DOHH2 (cell line): Measurements from ENCODE around the gene SUN1.

Experiments
- H3F3A ChIP-seq: fragments of 200-600 bp; sonication (generic), shearing (Covaris generic); 2 replicates; pipeline ENCODE4 v1.6.0; 2016; ENCODE audit warnings: antibody characterized with exemption, mild to moderate bottlenecking; ENCODE audit not compliant: control insufficient read depth, insufficient read depth
- H3K27ac ChIP-seq: fragments of 200-600 bp; sonication (generic); 2 replicates; pipeline ENCODE4 v1.5.1; 2014; ENCODE audit warnings: low read depth, mild to moderate bottlenecking, low read length, moderate library complexity
- H3K27me3 ChIP-seq: fragments of 200-600 bp; sonication (generic); 2 replicates; pipeline ENCODE4 v1.6.1; 2014; ENCODE audit warnings: mild to moderate bottlenecking, low read length, mixed read lengths; ENCODE audit not compliant: control insufficient read depth
- H3K36me3 ChIP-seq: fragments of 200-600 bp; sonication (generic); 2 replicates; pipeline ENCODE4 v1.6.1; 2014; ENCODE audit warnings: mild to moderate bottlenecking, low read length, moderate library complexity, mixed read lengths; ENCODE audit not compliant: control insufficient read depth
- H3K4me1 ChIP-seq: fragments of 200-600 bp; sonication (generic); 2 replicates; pipeline ENCODE4 v1.6.1; 2014; ENCODE audit warnings: mild to moderate bottlenecking, low read length, mixed read lengths; ENCODE audit not compliant: control insufficient read depth
- H3K4me2 ChIP-seq: fragments of 200-600 bp; sonication (generic); 2 replicates; pipeline ENCODE4 v1.6.0; 2014; ENCODE audit warnings: mild to moderate bottlenecking, low read length, moderate library complexity
- H3K4me3 ChIP-seq: fragments of 200-600 bp; sonication (generic); 2 replicates; pipeline ENCODE4 v1.5.1; 2014; ENCODE audit warnings: mild to moderate bottlenecking, low read length, mixed read lengths
- H3K79me2 ChIP-seq: fragments of 200-600 bp; sonication (generic); 2 replicates; pipeline ENCODE4 v1.6.1; 2014; ENCODE audit warnings: mild to moderate bottlenecking, low read length, mixed read lengths; ENCODE audit not compliant: control insufficient read depth
- H3K9me2 ChIP-seq: fragments of 200-600 bp; sonication (generic); replicated peaks from 2 replicates; pipeline ENCODE4 v1.6.1; 2014; ENCODE audit warnings: mild to moderate bottlenecking, low read length, mixed read lengths; ENCODE audit not compliant: control insufficient read depth
- H3K9me3 ChIP-seq: fragments of 200-600 bp; sonication (generic); 2 replicates; pipeline ENCODE4 v1.6.1; 2014; ENCODE audit warnings: antibody characterized with exemption, low read length, mixed read lengths; ENCODE audit not compliant: control insufficient read depth, insufficient read depth
- H4K20me1 ChIP-seq: fragments of 200-600 bp; sonication (generic); 2 replicates; pipeline ENCODE4 v1.6.0; 2014; ENCODE audit warnings: low read depth, mild to moderate bottlenecking, antibody characterized with exemption, low read length, moderate library complexity; ENCODE audit not compliant: control insufficient read depth, insufficient read depth
- EZH2phosphoT487 ChIP-seq: fragments of 200-600 bp; sonication (generic); IDR thresholded peaks from 2 replicates; pipeline ENCODE4 v1.6.1; 2017; ENCODE audit warnings: borderline replicate concordance, mild to moderate bottlenecking, antibody characterized with exemption, low read length, moderate library complexity, mixed read lengths
- TF ChIP-seq, protein P1 (sequence below): fragments of 200-600 bp; sonication (generic); IDR thresholded peaks from one replicate; pipeline ENCODE4 v1.5.1; 2014; ENCODE audit warnings: antibody characterized with exemption, mild to moderate bottlenecking, low read depth, low read length; ENCODE audit not compliant: poor library complexity, severe bottlenecking

The SUN1 gene

DNA sequence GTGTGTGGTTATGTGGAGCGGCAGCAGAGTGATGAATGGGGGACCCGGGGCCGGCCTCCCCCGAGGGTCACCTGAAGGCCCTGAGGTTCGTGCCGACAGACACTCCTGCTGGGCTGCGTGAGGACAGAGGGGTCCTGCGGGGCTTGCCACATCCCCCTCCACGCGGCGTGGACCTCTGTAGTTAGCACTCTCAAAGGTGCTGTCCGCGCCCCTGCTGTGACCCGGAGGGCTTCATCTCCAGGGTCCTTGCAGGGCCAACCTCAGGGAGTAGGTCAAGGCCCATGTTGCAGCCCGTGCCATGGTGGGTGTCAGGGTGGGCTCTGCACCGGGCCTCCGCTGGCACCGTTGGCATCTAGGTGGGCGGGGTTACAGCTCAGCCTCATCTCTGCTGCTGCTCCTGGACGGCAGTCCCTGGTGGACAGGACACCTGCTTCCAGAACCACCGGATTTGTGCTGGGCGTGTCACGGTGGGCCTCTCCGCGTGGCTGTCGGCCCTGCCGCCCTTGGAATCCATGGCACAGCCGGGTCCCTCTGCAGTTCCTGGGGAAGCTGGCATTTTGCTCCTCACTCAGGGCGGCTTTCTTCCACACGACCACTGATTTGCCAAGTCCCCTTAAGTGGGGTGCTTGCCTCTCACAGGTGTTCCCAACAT is 24.3 kb downstream of the SUN1 start:
- Histone ChIP-seq H3K4me2 (no peak overlapping the region), H3K9me3 (no peaks in the 10 kb centered on the region), H3F3A (no peaks in the 10 kb centered on the region), H4K20me1 (peaks cover 2% of the 10 kb centered on the region; the same call in 1 of the 2 replicates), H3K4me1 (no peaks in the 10 kb centered on the region), H3K27me3 (no peaks in the 10 kb centered on the region), H3K79me2 (no peaks in the 10 kb centered on the region), H3K27ac (no peak overlapping the region), H3K9me2 (no peaks in the 10 kb centered on the region), H3K36me3 (peaks cover 88% of the 10 kb centered on the region), H3K4me3 (no peak overlapping the region)
- TF ChIP-seq, protein P1, sequence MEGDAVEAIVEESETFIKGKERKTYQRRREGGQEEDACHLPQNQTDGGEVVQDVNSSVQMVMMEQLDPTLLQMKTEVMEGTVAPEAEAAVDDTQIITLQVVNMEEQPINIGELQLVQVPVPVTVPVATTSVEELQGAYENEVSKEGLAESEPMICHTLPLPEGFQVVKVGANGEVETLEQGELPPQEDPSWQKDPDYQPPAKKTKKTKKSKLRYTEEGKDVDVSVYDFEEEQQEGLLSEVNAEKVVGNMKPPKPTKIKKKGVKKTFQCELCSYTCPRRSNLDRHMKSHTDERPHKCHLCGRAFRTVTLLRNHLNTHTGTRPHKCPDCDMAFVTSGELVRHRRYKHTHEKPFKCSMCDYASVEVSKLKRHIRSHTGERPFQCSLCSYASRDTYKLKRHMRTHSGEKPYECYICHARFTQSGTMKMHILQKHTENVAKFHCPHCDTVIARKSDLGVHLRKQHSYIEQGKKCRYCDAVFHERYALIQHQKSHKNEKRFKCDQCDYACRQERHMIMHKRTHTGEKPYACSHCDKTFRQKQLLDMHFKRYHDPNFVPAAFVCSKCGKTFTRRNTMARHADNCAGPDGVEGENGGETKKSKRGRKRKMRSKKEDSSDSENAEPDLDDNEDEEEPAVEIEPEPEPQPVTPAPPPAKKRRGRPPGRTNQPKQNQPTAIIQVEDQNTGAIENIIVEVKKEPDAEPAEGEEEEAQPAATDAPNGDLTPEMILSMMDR = no peak
- TF ChIP-seq EZH2phosphoT487 = no peak

DNA sequence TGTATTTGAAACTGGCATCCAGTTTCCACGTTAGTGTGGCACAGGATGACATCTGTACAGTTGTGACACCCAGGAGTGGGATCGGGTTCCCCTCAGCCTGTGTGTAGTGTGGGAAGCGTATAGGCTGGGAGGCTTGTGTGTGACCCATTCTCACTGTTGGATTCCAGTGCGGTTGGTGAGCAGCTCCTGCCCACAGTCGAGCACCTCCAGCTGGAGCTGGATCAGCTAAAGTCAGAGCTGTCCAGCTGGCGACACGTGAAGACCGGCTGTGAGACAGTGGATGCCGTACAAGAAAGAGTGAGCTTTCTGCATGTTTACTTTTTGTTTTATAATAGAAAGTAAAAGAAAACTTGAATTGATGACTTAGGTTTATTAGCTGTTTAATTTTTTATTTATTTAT is 25.4 kb downstream of the SUN1 start:
- no peaks in the 10 kb centered on the region for H3K4me1 ChIP-seq
- no peak overlapping the region for H3K27ac ChIP-seq
- H3F3A ChIP-seq = no peaks in the 10 kb centered on the region
- H3K9me3 ChIP-seq = no peaks in the 10 kb centered on the region
- no peak overlapping the region for H3K4me2 ChIP-seq
- H3K9me2 ChIP-seq = no peaks in the 10 kb centered on the region
- peaks cover 3% of the 10 kb centered on the region; the same call in 1 of the 2 replicates for H4K20me1 ChIP-seq
- no peaks in the 10 kb centered on the region for H3K27me3 ChIP-seq
- TF ChIP-seq EZH2phosphoT487 = no peak
- TF ChIP-seq, protein P1 = no peak
- peaks cover 88% of the 10 kb centered on the region for H3K36me3 ChIP-seq
- no peaks in the 10 kb centered on the region for H3K79me2 ChIP-seq
- H3K4me3 ChIP-seq = no peak overlapping the region

DNA sequence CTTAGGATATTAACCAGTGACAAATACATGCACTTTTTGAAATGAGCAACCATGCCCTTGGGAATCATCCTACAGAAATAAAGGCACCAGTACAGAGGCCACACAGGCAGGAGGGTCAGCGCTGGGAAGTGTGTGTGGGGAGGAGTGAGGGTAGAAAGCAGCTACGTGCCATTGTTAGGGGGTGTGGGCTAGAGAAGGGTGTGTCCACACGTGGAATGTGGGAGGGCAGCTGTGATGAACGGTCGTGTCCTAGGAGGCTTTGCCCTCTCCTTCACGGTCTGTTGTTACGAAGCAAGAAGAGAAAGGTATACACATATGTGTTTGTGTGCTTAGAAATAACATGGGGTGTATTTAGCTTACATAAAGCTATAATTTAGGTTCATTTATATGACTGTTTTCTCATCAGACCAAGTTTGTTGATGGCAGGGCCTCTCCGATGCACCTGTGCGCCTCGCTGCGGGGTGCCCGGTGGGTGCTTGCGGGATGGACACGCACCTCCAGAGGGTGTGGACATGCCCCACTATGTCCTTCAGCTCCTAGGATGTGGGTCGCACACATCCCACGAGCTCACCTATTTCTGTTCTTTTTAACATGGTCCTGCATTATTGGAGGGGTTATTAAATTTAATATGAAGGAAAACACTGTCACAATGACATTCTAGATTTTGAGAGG is 27.2 kb downstream of the SUN1 start:
- Histone ChIP-seq H3K9me3 (no peaks in the 10 kb centered on the region), H3K4me3 (no peak overlapping the region), H3K36me3 (peaks cover 82% of the 10 kb centered on the region), H3K4me1 (no peaks in the 10 kb centered on the region), H3K27ac (no peak overlapping the region), H3K4me2 (no peak overlapping the region), H3K79me2 (no peaks in the 10 kb centered on the region), H4K20me1 (peaks cover 3% of the 10 kb centered on the region; the same call in 1 of the 2 replicates), H3F3A (no peaks in the 10 kb centered on the region), H3K9me2 (no peaks in the 10 kb centered on the region), H3K27me3 (no peaks in the 10 kb centered on the region)
- no peak for TF ChIP-seq EZH2phosphoT487
- TF ChIP-seq, protein P1 = no peak
